ENCODE measurements around the gene GSC2. TPM values are rescaled to one million over a fixed set of nuclear protein-coding genes. Genes with fewer than 3 reads are reported as not detected.

Gene GSC2
- total RNA-seq, 2 donors from 2014 or later: not detected

DNA sequence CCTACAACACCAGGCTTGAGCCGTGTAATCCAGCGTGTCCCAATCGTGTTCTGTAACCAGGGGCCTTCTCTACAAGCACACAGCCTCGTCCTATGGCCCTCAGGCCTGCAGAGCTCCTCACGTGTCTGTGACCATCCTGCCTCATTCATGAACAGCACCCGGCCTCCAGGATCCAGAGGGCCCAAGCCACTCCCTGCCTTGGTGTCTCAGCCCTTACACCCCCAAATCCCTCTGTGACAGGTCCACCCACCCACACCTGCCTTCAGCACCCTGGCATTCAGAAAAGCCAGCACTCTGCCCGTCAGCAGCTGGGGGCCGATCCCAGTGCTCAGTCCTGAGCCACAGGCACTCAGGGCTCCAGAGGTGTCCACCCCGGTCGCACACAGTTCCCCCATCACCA, 13.2 kb downstream of the GSC2 start:
- intact Hi-C loops (cut with DNase I): no loop called here
- Histone ChIP-seq H3K27ac (no peak overlapping the region), H3K4me1 (no peaks in the 10 kb centered on the region), H3K36me3 (peaks cover 22% of the 10 kb centered on the region), H3K4me3 (no peak overlapping the region), H3K9ac (ENCODE audit: low read depth in 2 of 2, low read length in 2 of 2) (no peak overlapping the region), H3K9me3 (no peaks in the 10 kb centered on the region), H3K27me3 (no peaks in the 10 kb centered on the region)
- no peak for TF ChIP-seq CTCF (IDR thresholded peaks at IDR 0.05)
- DNase-seq: no peak

DNA sequence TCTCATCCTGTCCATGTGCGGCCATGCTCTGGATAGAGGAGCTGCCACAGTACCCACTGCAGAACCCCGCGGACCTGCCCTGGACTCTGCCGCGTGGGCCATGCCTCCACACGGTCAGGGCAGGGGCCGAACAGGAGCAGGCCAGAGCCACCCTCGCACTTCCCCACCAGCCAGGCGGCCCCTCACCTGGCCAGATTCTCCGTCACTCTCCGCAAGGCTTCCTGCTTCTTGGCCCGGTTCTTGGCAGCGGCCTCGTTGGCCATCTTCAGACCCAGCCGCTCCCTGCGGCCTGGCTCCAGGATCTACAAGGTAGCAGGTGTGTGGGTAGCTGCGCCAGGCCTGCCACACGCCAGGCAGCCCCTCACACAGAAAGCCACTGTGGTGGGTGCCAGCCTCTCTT, 15.2 kb downstream of the GSC2 start:
- TF ChIP-seq CTCF (IDR thresholded peaks at IDR 0.05): no peak
- no peaks in the 10 kb centered on the region for H3K4me1 ChIP-seq
- intact Hi-C loops (cut with DNase I): no loop called here
- H3K36me3 ChIP-seq: peaks cover 22% of the 10 kb centered on the region
- no peak overlapping the region for H3K9ac ChIP-seq (ENCODE audit: low read depth in 2 of 2, low read length in 2 of 2)
- no peak overlapping the region for H3K27ac ChIP-seq
- H3K4me3 ChIP-seq: no peak overlapping the region
- no peaks in the 10 kb centered on the region for H3K27me3 ChIP-seq
- no peaks in the 10 kb centered on the region for H3K9me3 ChIP-seq
- no peak for DNase-seq

DNA sequence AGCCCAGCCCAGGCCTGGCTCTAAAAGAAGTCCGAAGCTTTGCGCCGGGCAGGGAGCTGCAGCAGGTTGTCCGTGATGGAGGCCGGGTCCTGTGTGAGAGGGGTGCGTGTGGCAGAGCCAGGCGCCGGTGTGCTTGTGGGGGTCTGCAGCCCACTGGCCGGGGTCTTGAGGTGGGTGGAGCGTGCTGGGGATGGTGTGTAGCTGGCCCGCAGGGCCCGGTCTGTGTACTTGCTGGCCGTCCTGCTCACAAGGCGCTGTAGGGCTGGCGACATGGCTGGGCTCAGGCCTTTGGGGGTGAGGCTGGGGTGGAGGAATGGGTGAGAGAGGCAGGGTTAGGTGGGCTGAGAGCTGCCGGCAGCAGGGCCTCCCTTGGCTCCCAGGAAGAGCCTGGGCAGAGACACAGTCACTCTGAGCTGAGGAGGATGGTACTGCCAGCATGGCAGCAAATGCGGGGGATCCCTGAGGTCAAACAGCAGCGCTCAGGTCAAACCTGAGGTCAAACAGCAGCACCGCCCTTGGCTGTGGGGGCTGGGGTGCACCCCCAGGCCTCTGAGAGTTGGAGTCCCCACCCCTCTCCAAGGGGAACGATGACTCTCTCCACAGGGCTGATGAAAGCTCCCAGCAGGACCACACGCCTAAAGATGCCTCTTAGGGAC, 15.8 kb downstream of the GSC2 start:
- peaks cover 19% of the 10 kb centered on the region for H3K36me3 ChIP-seq
- H3K9ac ChIP-seq (ENCODE audit: low read depth in 2 of 2, low read length in 2 of 2): no peak overlapping the region
- H3K27ac ChIP-seq: no peak overlapping the region
- no peaks in the 10 kb centered on the region for H3K27me3 ChIP-seq
- no peaks in the 10 kb centered on the region for H3K9me3 ChIP-seq
- DNase-seq: no peak
- H3K4me1 ChIP-seq: no peaks in the 10 kb centered on the region
- H3K4me3 ChIP-seq: no peak overlapping the region
- intact Hi-C loops (cut with DNase I): no loop called here
- TF ChIP-seq CTCF (IDR thresholded peaks at IDR 0.05): no peak

DNA sequence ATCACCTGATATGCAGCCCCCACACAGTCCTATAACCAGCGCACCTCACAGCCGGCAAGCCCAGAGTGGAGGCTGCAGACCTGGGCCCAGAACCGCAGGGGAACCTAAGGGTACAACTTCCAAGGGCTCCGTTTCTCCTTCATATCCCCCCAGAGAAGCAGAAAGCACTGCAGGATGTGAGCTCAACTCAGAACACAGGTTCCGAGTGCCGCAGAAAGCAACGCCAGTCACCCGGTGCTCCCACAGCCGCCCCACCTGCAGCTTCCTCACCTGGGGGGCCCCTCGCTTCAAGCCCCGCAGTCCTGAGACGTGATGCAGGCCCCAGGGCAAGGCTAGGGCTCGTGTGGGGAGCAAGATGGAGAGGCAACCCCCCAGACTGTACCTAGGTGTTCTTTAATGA, 16.5 kb downstream of the GSC2 start:
- Histone ChIP-seq H3K4me1 (no peaks in the 10 kb centered on the region), H3K36me3 (peaks cover 13% of the 10 kb centered on the region), H3K27ac (no peak overlapping the region), H3K4me3 (no peak overlapping the region), H3K27me3 (no peaks in the 10 kb centered on the region), H3K9me3 (no peaks in the 10 kb centered on the region), H3K9ac (ENCODE audit: low read depth in 2 of 2, low read length in 2 of 2) (no peak overlapping the region)
- no peak for DNase-seq
- intact Hi-C loops (cut with DNase I): no loop called here
- TF ChIP-seq CTCF (IDR thresholded peaks at IDR 0.05): no peak

- Histone ChIP-seq H3K4me1 (no peaks in the 10 kb centered on the region), H3K27me3 (no peaks in the 10 kb centered on the region), H3K27ac (no peak overlapping the region), H3K36me3 (peaks cover 9% of the 10 kb centered on the region), H3K4me3 (no peak overlapping the region), H3K9me3 (no peaks in the 10 kb centered on the region), H3K9ac (ENCODE audit: low read depth in 2 of 2, low read length in 2 of 2) (no peak overlapping the region)
- no peak for DNase-seq
- no peak for TF ChIP-seq CTCF (IDR thresholded peaks at IDR 0.05)
- intact Hi-C loops (cut with DNase I): no loop called here
These were observed 17.2 kb downstream of the GSC2 start for GRCh38 chr22:19132693-19133400.
